ENCODE data around the gene LRRC74B. TPM values are rescaled to one million over a fixed set of nuclear protein-coding genes. Genes with fewer than 3 reads are reported as not detected.

LRRC74B gene
- polyA plus RNA-seq, 3 donors: not detected

DNA sequence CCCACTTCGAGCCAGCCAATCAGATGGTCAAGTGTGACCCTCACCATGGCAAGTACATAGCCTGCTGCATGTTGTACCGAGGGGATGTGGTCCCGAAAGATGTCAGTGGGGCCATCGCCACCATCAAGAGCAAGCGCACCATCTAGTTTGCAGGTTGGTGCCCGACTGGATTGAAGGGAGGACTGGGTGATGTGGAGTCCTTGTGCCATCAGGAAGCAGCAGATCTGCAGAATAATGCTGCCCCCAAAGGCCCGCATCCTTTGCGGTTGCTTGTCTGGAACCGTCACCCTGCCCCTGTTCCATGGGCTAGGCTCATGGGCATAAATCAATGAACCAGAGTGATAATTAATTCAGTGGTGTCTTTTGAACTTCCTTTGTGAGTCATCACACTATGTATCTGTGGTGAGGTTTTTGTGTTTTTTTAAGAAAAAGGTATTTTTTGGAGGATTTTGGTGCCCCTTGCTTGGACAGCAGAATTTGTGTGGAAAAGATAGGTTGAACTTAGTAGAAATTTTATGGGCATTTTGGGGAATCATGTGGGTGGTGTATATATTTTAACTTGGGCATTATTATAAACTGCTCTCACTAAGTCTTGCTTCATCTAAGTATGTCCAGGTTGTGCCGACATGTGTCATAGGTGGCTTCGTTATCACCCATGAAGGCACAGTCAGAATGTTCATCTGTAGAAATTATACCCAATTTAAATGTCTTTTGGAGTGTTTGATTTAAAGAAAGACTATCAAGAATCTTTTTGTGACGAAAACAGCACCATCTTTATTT lies 22.3 kb downstream of the LRRC74B start:
- Mint-ChIP-seq H3K4me1 (no peaks in the 10 kb centered on the region), H3K9me3 (peaks cover 0 to 5% (median 0%) of the 10 kb centered on the region in 7 donors), H3K4me3 (no peak overlapping the region), H3K27ac (no peak overlapping the region), H3K27me3 (ENCODE audit: low read depth in 3 of 3) (peaks cover 2 to 14% (median 6%) of the 10 kb centered on the region in 3 donors), H3K36me3 (no peaks in the 10 kb centered on the region)
- DNase-seq: no peak
- no peak overlapping the region for H3K4me2 ChIP-seq (replicated peaks; ENCODE audit: extremely low read depth, low read length, poor library complexity, severe bottlenecking)
- H2AFZ ChIP-seq (ENCODE audit: insufficient read depth, low read depth, low read length, poor library complexity, severe bottlenecking): no peak overlapping the region
- no peaks in the 10 kb centered on the region for H3K27me3 ChIP-seq (ENCODE audit: control insufficient read depth in 2 of 2, insufficient read depth in 2 of 2, low read length in 2 of 2)
- H3K9me3 ChIP-seq (replicated peaks in 1 of 2; ENCODE audit: control insufficient read depth in 1 of 2, insufficient read depth in 1 of 2, low read length in 2 of 2): no peaks in the 10 kb centered on the region
- no peak overlapping the region for H3K27ac ChIP-seq (ENCODE audit: low read depth in 1 of 2, low read length in 2 of 2)
- WGBS (ENCODE audit: insufficient coverage): 93% methylated on average over 9 of the region's 12 CpGs
- H3K79me2 ChIP-seq (ENCODE audit: insufficient read depth, low read length): no peaks in the 10 kb centered on the region
- no peaks in the 10 kb centered on the region for H3K4me1 ChIP-seq (ENCODE audit: control insufficient read depth in 1 of 2, insufficient read depth in 2 of 2, low read length in 2 of 2)
- H3K36me3 ChIP-seq (replicated peaks in 1 of 2; ENCODE audit: control insufficient read depth in 1 of 2, insufficient read depth in 2 of 2, low read length in 2 of 2): no peaks in the 10 kb centered on the region
- no peak overlapping the region for H3K4me3 ChIP-seq (replicated peaks in 1 of 3; ENCODE audit: low read depth in 2 of 3, low read length in 3 of 3)
- H4K20me1 ChIP-seq (ENCODE audit: insufficient read depth, low read length): no peaks in the 10 kb centered on the region
- TF ChIP-seq CTCF (IDR thresholded peaks at IDR 0.05): no peak
- intact Hi-C loops (cut with micrococcal nuclease): no loop called here
- no peak overlapping the region for H3K9ac ChIP-seq (ENCODE audit: insufficient read depth, low read length, poor library complexity, severe bottlenecking)

DNA sequence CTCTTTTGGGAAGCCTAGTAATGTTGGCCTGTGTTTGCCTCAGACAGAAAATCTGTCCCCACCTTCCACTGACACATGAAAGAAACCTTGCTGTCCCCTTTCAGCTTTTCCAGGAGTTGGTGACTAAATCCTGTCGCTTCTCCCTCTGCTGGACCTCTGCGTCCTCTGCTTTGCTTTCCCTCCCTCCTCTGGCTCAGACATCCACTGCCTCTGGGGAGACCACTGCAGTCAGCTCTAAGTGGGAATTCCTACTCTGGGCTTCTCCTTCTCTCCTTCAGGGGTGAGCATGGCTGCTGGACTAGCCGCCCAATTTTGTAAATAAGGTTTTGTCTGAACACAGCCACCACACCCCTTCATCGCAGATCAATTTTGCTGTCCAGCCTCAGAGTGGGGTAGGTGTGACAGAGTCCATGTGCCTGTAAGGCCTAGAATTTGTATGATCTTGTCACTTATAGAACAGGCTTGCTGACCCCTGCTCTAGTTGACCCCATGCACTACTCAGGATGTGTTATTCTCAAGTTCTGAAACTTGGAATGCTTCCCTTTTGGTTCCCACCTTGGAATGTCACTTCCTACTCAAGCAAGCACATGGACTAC lies 23.0 kb downstream of the LRRC74B start:
- Histone ChIP-seq H3K4me3 (replicated peaks in 1 of 3; ENCODE audit: low read depth in 2 of 3, low read length in 3 of 3) (no peak overlapping the region), H3K4me2 (replicated peaks; ENCODE audit: extremely low read depth, low read length, poor library complexity, severe bottlenecking) (no peak overlapping the region), H3K79me2 (ENCODE audit: insufficient read depth, low read length) (no peaks in the 10 kb centered on the region), H3K9me3 (replicated peaks in 1 of 2; ENCODE audit: control insufficient read depth in 1 of 2, insufficient read depth in 1 of 2, low read length in 2 of 2) (no peaks in the 10 kb centered on the region), H3K27ac (ENCODE audit: low read depth in 1 of 2, low read length in 2 of 2) (no peak overlapping the region), H4K20me1 (ENCODE audit: insufficient read depth, low read length) (no peaks in the 10 kb centered on the region), H3K36me3 (replicated peaks in 1 of 2; ENCODE audit: control insufficient read depth in 1 of 2, insufficient read depth in 2 of 2, low read length in 2 of 2) (no peaks in the 10 kb centered on the region), H2AFZ (ENCODE audit: insufficient read depth, low read depth, low read length, poor library complexity, severe bottlenecking) (no peak overlapping the region), H3K27me3 (ENCODE audit: control insufficient read depth in 2 of 2, insufficient read depth in 2 of 2, low read length in 2 of 2) (no peaks in the 10 kb centered on the region), H3K9ac (ENCODE audit: insufficient read depth, low read length, poor library complexity, severe bottlenecking) (no peak overlapping the region), H3K4me1 (ENCODE audit: control insufficient read depth in 1 of 2, insufficient read depth in 2 of 2, low read length in 2 of 2) (peaks cover under 1 to 2% of the 10 kb centered on the region in 2 donors)
- no peak for TF ChIP-seq CTCF (IDR thresholded peaks at IDR 0.05)
- intact Hi-C loops (cut with micrococcal nuclease): no loop called here
- Mint-ChIP-seq H3K27ac (no peak overlapping the region), H3K9me3 (peaks cover 0 to 5% (median 0%) of the 10 kb centered on the region in 7 donors), H3K4me3 (no peak overlapping the region), H3K27me3 (ENCODE audit: low read depth in 3 of 3) (peaks cover 4 to 10% (median 6%) of the 10 kb centered on the region in 3 donors), H3K36me3 (no peaks in the 10 kb centered on the region), H3K4me1 (peaks cover 2% of the 10 kb centered on the region)
- 94% methylated on average over 2 of the region's 4 CpGs for WGBS (ENCODE audit: insufficient coverage)
- DNase-seq: no peak

Data from CD14-positive monocyte (primary cell).